Panc1 (cell line): ENCODE measurements around the gene CFAP45. TPM values are rescaled to one million over a fixed set of nuclear protein-coding genes. Genes with fewer than 3 reads are reported as not detected.

Experiments
- ATAC-seq: fragments of 200-7000 bp; cut with Tn5 transposase; 2 replicates; pipeline ENCODE4 v1.9.1; 2020; ENCODE audit warnings: mild to moderate bottlenecking, moderate library complexity
- BruUV-seq: library from RNA; stranded (reverse); fragments of 400-500 nt; replicated peaks from 2 replicates; lab custom pipeline; 2021; lab: Mats Ljungman, UMichigan
- CTCF ChIA-PET: fragments of 300-600 bp; sonication (Branson Sonifier 250); formaldehyde crosslinking; loops from one replicate; lab custom pipeline; 2022; ENCODE audit warnings: antibody characterized with exemption; lab: Charles Lee
- POLR2A ChIA-PET: fragments of 300-600 bp; sonication (Branson Sonifier 250); formaldehyde crosslinking; loops from one replicate; lab custom pipeline; 2022; ENCODE audit warnings: antibody characterized with exemption; lab: Charles Lee
- DNase-seq: peaks from one replicate; pipeline ENCODE4 v3.0.0-alpha.2; 2010; ENCODE audit warnings: low read depth, low spot score
- H3K27ac ChIP-seq: 2 replicates; pipeline ENCODE4 v1.5.1; 2011; ENCODE audit warnings: mild to moderate bottlenecking, low read length, inconsistent platforms
- H3K27me3 ChIP-seq: fragments of 200-500 bp; sonication (Bioruptor generic); 2 replicates; pipeline ENCODE4 v1.6.0; 2014; ENCODE audit warnings: low read length, inconsistent platforms; ENCODE audit not compliant: control insufficient read depth, insufficient read depth
- H3K36me3 ChIP-seq: fragments of 200-500 bp; sonication (Bioruptor generic); 2 replicates; pipeline ENCODE4 v1.5.1; 2014; ENCODE audit warnings: inconsistent platforms, mild to moderate bottlenecking, low read length, moderate library complexity; ENCODE audit not compliant: control insufficient read depth, insufficient read depth
- H3K4me1 ChIP-seq: 2 replicates; pipeline ENCODE4 v1.5.1; 2011; ENCODE audit warnings: inconsistent platforms, mild to moderate bottlenecking, low read length, moderate library complexity; ENCODE audit not compliant: control insufficient read depth, insufficient read depth
- H3K4me3 ChIP-seq, 2 experiments: 2 replicates each; pipeline ENCODE4 v1.5.1; 2011 to 2012; ENCODE audit warnings: low read depth in 2 of 2, low read length in 2 of 2, mild to moderate bottlenecking in 2 of 2, inconsistent platforms in 1 of 2, moderate library complexity in 1 of 2
- H3K9me3 ChIP-seq: fragments of 200-500 bp; sonication (Bioruptor generic); 2 replicates; pipeline ENCODE4 v1.5.1; 2014; ENCODE audit warnings: low read depth, mild to moderate bottlenecking, inconsistent platforms, low read length, moderate library complexity; ENCODE audit not compliant: control insufficient read depth, insufficient read depth
- POLR2AphosphoS5 ChIP-seq: IDR thresholded peaks from 2 replicates; pipeline ENCODE4 v1.6.1; 2012; ENCODE audit warnings: mild to moderate bottlenecking, low read depth, low read length, moderate library complexity
- SIN3A ChIP-seq: IDR thresholded peaks from 2 replicates; pipeline ENCODE4 v1.6.1; 2012; ENCODE audit warnings: low read depth, mild to moderate bottlenecking, low read length, moderate library complexity, borderline replicate concordance; ENCODE audit not compliant: insufficient read depth
- TCF7L2 ChIP-seq: IDR thresholded peaks from 2 replicates; pipeline ENCODE4 v1.6.1; 2011; ENCODE audit warnings: mild to moderate bottlenecking, low read depth, low read length, inconsistent platforms
- in situ Hi-C: cut with HindIII; loops from 2 replicates; pipeline ENCODE4 v1.10.0; 2016; ENCODE audit warnings: low sequenced_read_pairs, low pct_unique_long_range_greater_than_20kb
- intact Hi-C: fragments of 100-400 bp; cut with micrococcal nuclease; formaldehyde crosslinking; loops from one replicate; pipeline ENCODE4 v1.10.0; 2022; ENCODE audit not compliant: unreplicated experiment
- total RNA-seq: library from RNA; stranded (reverse); gene quantifications from one replicate; pipeline ENCODE4 v1.2.1, GENCODE V29; 2021; ENCODE audit not compliant: unreplicated experiment
- TF ChIP-seq, protein P1 (sequence below): fragments of 450-650 bp; IDR thresholded peaks from 2 replicates; pipeline ENCODE4 v1.5.1; 2017; ENCODE audit warnings: mild to moderate bottlenecking
- TF ChIP-seq, protein P2 (sequence below), 2 experiments: IDR thresholded peaks; 2 replicates each; pipeline ENCODE4 v1.6.1; 2011 to 2012; ENCODE audit warnings: low read depth in 2 of 2, control low read depth in 1 of 2, low read length in 1 of 2, mild to moderate bottlenecking in 1 of 2, moderate library complexity in 1 of 2; ENCODE audit not compliant: insufficient read depth in 1 of 2

CFAP45 gene
- total RNA-seq, 1 experiment from 2014 or later = 1.6 TPM

DNA sequence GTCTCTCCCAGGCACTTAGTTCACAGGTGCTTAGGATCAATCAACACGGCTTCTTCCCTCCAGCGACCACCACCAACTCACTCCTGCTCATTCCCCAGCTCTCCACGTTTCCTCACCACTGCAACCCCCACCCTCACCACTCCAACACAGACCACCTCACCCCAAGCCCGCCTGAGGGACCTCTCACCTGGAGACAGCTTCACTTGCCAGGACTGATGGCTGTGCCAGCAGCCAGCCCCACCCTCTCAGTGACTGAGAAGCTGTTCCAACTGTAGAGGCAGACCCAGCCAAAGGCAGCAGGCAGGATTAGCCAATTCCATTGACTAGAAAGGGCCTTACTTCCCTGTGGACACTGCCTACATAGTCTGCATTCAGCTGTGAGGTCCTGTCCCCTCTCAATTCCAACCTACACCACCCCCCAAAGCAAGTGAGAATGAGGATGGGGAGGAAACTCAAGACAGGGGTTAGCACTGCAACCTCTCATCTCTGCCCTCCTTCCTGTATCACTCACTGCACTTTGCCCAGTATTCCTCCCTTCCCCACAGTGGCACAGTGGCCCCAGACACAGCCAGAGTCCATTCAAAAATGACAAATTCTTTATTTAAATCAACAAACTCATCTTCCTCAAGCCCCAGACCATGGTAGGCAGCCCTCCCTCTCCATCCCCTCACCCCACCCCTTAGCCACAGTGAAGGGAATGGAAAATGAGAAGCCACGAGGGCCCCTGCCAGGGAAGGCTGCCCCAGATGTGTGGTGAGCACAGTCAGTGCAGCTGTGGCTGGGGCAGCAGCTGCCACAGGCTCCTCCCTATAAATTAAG is 17.8 kb upstream of the CFAP45 start:
- intact Hi-C loops (no loop called here), in situ Hi-C loops (no loop called here)
- CTCF ChIA-PET = no interaction called here
- BruUV-seq = no TSS peak
- Histone ChIP-seq H3K27me3 (no peaks in the 10 kb centered on the region), H3K4me1 (peaks cover 85% of the 10 kb centered on the region), H3K36me3 (0 out of 2 replicates have a peak, but pooled peaks cover 5% of the 10 kb centered on the region), H3K27ac (peak overlapping the region; percentile 71), H3K4me3 (no peak overlapping the region), H3K9me3 (no peaks in the 10 kb centered on the region)
- no peak for ATAC-seq
- no peak for DNase-seq
- TF ChIP-seq, protein P1, sequence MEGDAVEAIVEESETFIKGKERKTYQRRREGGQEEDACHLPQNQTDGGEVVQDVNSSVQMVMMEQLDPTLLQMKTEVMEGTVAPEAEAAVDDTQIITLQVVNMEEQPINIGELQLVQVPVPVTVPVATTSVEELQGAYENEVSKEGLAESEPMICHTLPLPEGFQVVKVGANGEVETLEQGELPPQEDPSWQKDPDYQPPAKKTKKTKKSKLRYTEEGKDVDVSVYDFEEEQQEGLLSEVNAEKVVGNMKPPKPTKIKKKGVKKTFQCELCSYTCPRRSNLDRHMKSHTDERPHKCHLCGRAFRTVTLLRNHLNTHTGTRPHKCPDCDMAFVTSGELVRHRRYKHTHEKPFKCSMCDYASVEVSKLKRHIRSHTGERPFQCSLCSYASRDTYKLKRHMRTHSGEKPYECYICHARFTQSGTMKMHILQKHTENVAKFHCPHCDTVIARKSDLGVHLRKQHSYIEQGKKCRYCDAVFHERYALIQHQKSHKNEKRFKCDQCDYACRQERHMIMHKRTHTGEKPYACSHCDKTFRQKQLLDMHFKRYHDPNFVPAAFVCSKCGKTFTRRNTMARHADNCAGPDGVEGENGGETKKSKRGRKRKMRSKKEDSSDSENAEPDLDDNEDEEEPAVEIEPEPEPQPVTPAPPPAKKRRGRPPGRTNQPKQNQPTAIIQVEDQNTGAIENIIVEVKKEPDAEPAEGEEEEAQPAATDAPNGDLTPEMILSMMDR = no peak
- no peak for TF ChIP-seq SIN3A
- no peak for TF ChIP-seq TCF7L2
- no peak; the same call in none of the 2 replicates for TF ChIP-seq POLR2AphosphoS5
- TF ChIP-seq, protein P2, sequence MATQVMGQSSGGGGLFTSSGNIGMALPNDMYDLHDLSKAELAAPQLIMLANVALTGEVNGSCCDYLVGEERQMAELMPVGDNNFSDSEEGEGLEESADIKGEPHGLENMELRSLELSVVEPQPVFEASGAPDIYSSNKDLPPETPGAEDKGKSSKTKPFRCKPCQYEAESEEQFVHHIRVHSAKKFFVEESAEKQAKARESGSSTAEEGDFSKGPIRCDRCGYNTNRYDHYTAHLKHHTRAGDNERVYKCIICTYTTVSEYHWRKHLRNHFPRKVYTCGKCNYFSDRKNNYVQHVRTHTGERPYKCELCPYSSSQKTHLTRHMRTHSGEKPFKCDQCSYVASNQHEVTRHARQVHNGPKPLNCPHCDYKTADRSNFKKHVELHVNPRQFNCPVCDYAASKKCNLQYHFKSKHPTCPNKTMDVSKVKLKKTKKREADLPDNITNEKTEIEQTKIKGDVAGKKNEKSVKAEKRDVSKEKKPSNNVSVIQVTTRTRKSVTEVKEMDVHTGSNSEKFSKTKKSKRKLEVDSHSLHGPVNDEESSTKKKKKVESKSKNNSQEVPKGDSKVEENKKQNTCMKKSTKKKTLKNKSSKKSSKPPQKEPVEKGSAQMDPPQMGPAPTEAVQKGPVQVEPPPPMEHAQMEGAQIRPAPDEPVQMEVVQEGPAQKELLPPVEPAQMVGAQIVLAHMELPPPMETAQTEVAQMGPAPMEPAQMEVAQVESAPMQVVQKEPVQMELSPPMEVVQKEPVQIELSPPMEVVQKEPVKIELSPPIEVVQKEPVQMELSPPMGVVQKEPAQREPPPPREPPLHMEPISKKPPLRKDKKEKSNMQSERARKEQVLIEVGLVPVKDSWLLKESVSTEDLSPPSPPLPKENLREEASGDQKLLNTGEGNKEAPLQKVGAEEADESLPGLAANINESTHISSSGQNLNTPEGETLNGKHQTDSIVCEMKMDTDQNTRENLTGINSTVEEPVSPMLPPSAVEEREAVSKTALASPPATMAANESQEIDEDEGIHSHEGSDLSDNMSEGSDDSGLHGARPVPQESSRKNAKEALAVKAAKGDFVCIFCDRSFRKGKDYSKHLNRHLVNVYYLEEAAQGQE (IDR thresholded peaks at IDR 0.05; ENCODE audit: insufficient read depth in 1 of 2, low read depth in 2 of 2, low read length in 1 of 2) = no peak
- POLR2A ChIA-PET = interaction anchor here (0.7 kb wide), 1 partner anchor 1215 kb away, joined by 3 read pairs; the partner anchor contains the start of gene DEDD

DNA sequence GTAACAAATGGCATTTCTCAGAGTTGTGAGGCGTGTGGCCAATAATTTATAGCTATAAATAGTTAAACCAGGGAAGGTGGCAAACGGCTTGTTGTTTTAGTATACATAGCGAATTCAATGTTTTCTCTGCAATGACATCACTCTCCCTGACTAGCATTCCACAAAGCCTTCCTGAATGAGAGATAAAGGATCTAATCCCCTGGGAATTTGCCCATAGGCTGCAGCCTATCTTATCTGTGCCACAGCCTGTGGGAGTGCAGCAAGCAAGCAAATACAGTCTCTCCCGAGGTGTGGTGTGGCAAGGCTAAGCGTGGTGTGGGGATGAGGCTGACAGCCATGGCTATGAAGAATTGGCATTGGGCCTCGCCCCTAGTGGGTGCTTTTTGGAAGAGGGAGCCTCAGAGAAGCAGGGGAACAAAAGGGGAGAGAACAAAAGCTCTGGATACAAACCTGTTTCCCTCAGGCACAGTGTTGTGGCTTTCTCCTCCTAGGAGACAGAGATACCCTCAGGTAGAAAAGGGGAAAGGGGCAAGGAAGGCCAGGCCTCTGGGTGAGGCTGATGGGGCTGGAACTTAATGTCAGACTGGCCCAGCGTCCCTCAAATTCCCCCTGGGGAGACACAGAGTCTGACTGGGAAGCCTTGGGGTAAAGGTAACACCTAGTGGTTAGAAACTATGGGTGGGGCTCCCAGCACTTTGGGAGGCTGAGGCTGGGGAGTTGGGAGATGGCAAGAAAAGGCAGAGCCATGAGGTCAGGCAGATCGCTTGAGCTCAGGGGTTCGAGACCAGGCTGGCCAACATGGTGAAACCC is 16.5 kb upstream of the CFAP45 start:
- BruUV-seq = no TSS peak
- peaks cover 72% of the 10 kb centered on the region for H3K4me1 ChIP-seq
- peak; percentile 90 for ATAC-seq

More for the DNA sequence above, 16.5 kb upstream of the CFAP45 start:
- Histone ChIP-seq H3K27ac (peak overlapping the region; percentile 71), H3K4me3 (no peak overlapping the region), H3K36me3 (0 out of 2 replicates have a peak, but pooled peaks cover 5% of the 10 kb centered on the region), H3K9me3 (no peaks in the 10 kb centered on the region), H3K27me3 (no peaks in the 10 kb centered on the region)
- peak; percentile 85 for DNase-seq
- POLR2A ChIA-PET = interaction anchor here (0.7 to 1.1 kb wide), 2 partner anchors 8 to 1052 kb away, joined by 3 to 5 read pairs; no protein-coding TSS in a partner anchor
- in situ Hi-C loops = no loop called here
- CTCF ChIA-PET = no interaction called here
- intact Hi-C loops = no loop called here
- TF ChIP-seq SIN3A (no peak), POLR2AphosphoS5 (peak; percentile 81; the same call in 1 of the 2 replicates), TCF7L2 (peak; percentile 84)
- TF ChIP-seq, protein P2 (IDR thresholded peaks at IDR 0.05; ENCODE audit: insufficient read depth in 1 of 2, low read depth in 2 of 2, low read length in 1 of 2) = no peak
- TF ChIP-seq, protein P1 = no peak
